ENCODE data around the gene GIPC3.
"Not testable (repeated sequence)": the region's sequence is repeated elsewhere in the genome, so short reads cannot be mapped to it uniquely, and the experiment has no call there.

The GIPC3 gene

GRCh38 chr19:3627351-3627723 is 42.1 kb downstream of the GIPC3 start:
- peak overlapping the region; percentile 82 for H3K4me3 ChIP-seq

GRCh38 chr19:3628766-3629165 is 43.5 kb downstream of the GIPC3 start:
- not testable (repeated sequence) for DNase-seq (ENCODE audit: low spot score)

More at GRCh38 chr19:3627351-3627723, 42.1 kb downstream of the GIPC3 start:
- no peak for DNase-seq (ENCODE audit: low spot score)
- no peak for TF ChIP-seq CTCF (IDR thresholded peaks at IDR 0.05)
- peak overlapping the region; percentile 89 to 96 for H3K27ac ChIP-seq

GRCh38 chr19:3631053-3631861 is 46.0 kb downstream of the GIPC3 start:
- Histone ChIP-seq H3K27ac (no peak overlapping the region), H3K4me3 (no peak overlapping the region)
- no peak for TF ChIP-seq CTCF (IDR thresholded peaks at IDR 0.05)
- no peak for DNase-seq (ENCODE audit: low spot score)

More at GRCh38 chr19:3628766-3629165, 43.5 kb downstream of the GIPC3 start:
- H3K4me3 ChIP-seq, H3K27ac ChIP-seq: not testable (repeated sequence)

GRCh38 chr19:3632098-3632497 is 46.8 kb downstream of the GIPC3 start:
- H3K4me3 ChIP-seq = no peak overlapping the region
- TF ChIP-seq CTCF (IDR thresholded peaks at IDR 0.05) = no peak
- H3K27ac ChIP-seq = no peak overlapping the region
- no peak for DNase-seq (ENCODE audit: low spot score)

GRCh38 chr19:3632739-3633558 is 47.7 kb downstream of the GIPC3 start:
- no peak overlapping the region for H3K27ac ChIP-seq
- no peak for TF ChIP-seq CTCF (IDR thresholded peaks at IDR 0.05)
- DNase-seq (ENCODE audit: low spot score) = no peak
- no peak overlapping the region for H3K4me3 ChIP-seq

GRCh38 chr19:3633559-3633988 is 48.3 kb downstream of the GIPC3 start:
- no peak for TF ChIP-seq CTCF (IDR thresholded peaks at IDR 0.05)
- no peak overlapping the region for H3K4me3 ChIP-seq
- no peak for DNase-seq (ENCODE audit: low spot score)
- H3K27ac ChIP-seq = no peak overlapping the region

- Histone ChIP-seq H3K4me3 (no peak overlapping the region), H3K27ac (no peak overlapping the region)
- no peak for TF ChIP-seq CTCF (IDR thresholded peaks at IDR 0.05)
- DNase-seq (ENCODE audit: low spot score) = no peak
These were observed 49.3 kb downstream of the GIPC3 start for GRCh38 chr19:3634496-3635045.
